NCI-H226 (cell line): ENCODE results near the gene MYH4.

Experiments
- DNase-seq: peaks from one replicate; pipeline ENCODE4 v3.0.0-alpha.2; 2015

The MYH4 gene

DNA sequence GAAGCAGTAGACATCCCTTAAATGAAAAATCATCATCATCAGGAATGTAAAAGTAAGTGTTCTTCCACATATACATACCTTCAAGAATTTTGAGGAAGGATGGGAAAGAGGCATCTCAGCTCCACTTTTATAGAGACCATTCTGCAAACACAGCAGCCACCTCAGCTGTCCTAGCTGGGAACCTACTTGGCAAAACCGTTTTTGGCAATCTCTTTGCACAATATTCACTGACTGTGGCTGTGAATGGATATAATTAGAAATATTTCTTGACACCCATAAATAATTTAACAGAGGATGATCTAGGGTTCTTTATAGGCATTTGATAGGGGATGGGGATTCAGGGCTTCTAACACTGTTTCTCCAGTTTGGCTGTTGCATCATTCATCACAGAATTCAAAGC, at the start of gene MYH4:
Gene MYH4, minus strand, starts transcription at position 101 of the 400 bp plus-strand sequence. CDS start 2,814 bp downstream, outside the sequence.
- DNase-seq, result no peak

DNA sequence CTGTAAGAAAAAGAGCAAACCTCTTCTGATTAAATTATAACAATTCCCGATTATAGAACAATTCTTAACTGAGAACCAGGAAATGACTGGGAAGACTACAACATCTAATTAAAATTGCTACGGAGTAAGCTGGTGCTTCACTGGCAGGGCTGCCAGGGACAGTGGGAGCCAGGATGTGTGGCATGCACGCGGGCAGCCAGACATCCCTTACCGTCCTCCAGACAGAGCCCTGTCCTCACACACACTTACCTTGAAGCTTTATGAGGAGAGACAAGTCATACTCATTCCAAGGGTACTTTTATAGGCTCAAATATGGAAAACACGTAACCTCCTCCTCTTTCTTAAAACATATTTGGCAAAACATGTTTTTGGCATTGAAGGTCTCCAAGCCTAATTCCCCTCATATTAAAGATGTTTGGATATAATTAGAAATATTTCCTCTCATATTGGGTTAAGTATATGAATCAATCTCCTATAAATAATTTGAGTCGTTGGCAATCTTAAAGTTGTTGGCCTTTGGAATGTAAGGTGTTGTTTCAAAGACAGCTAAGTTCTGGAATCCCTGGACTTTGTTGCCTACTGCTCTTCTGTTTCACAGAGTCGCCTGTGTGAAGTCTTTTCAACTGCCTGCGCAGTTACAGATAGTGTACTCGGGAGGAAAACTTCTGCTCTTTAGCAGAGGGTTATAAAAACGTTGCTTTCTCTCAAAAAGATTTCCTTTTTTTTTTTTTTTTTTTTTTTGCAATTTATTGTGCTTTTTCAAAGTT, 49.1 kb upstream of the MYH4 start, which contains the start of gene MYH1:
Gene MYH1, minus strand, starts transcription at position 272 of the 767 bp plus-strand sequence. CDS start 1,900 bp downstream, outside the sequence.
- no peak for DNase-seq

DNA sequence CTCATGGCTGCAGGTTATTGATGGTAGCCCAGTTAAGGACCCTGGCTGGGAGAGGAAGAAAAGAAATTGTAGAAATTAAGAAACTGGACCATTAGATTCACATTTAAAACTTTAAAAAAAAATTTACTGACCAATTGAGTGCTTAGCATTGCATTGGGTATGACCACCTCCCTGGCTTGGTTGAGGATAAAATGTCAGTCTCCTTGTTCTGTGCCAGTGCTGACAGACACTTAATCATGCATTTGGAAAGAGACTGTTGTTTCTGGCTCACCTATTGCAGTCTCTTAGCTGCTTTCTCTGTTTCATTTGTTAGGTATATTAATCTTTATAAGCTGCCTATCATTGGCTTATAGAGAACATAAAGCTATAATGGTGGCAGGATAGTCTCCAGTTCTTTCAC, 47.3 kb upstream of the MYH4 start:
- no peak for DNase-seq

DNA sequence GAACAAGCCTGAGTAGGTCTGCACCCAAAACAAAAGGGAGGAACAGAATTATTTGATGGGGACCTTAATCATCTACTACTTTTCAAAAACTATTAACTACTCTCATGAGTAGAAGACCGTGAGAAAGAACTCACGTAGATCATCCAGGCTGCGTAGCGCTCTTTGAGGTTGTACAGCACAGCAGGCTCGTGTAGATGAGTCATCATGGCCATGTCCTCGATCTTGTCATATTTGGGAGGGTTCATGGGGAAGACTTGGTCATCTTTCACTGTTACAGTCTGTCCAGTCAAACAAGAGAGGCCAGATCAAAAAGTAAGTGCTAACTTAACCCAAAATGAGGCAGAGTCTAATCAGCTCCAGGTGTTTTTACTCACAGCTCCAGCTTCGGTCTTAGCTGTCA, 46.7 kb upstream of the MYH4 start:
- DNase-seq, result no peak

DNA sequence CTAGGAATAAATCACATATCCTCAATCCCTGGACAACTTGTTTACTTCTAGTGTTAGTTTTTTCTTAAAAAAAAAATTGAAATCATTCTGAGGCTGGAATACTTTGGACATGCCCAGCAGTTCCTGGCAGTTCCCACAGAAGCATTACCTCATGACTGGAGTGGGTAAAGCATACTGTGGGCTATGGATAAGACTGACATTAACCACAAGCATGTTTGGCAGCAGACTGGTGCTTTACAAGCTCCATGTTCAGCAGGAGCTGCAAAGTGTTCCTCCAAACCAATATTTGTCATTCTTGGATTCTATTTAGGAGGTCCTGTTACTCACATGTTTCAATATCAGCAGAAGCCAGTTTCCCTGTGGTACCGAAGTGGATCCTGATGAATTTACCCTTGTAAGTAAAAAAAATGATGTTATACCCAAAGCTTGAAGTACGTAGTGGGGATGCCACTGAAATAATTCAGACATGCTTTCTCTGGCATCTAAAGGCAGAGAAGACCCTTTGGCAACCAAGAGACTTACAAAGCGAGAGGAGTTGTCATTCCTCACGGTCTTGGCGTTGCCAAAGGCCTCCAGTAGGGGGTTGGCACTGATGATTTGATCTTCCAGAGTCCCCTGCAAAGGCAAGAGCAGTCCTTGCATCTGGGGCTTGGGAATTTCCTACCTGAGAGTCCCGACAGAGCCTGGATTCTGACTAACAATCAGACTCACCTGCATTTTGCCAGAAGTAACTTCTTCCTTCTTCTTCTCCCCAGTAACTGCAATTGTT, 44.1 kb upstream of the MYH4 start:
- DNase-seq, result peak; percentile 54

DNA sequence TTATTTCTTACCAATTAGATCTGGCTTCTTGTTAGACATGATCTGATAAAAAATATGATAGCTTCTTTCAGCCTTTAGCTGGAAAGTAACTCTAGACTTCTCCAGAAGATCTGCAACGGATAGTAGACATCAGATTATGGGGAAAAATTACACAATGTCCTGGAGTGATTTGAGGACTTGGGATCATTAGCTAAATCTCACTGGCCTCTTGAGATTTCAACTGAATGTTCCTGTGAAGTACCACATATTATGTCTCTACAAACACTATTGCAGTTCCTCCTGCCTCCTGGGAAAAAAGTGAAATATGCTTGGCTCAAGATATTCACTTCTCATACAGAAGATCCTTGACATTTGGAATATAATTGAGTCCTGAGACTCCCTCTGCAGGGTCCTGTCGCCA, 43.5 kb upstream of the MYH4 start:
- no peak for DNase-seq

DNA sequence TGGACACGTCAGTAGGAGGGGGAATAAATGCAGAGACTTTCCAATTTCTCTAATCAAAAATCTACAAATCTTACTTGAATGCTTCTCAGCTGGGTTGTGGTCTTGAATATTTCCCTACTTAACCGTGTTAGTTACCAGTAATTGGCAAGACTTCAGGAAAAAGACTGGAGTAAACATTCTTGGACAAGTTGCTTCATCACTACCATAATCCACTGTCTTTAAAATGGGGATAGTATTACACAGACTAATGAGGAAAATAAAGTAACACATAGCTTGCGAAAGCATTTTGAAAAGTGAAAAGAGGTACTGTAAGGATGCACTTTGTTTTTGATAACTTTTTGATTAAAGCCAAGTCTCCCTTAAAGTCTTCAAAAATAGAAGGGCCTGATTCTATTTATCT, 30.6 kb upstream of the MYH4 start:
- DNase-seq, result no peak

DNA sequence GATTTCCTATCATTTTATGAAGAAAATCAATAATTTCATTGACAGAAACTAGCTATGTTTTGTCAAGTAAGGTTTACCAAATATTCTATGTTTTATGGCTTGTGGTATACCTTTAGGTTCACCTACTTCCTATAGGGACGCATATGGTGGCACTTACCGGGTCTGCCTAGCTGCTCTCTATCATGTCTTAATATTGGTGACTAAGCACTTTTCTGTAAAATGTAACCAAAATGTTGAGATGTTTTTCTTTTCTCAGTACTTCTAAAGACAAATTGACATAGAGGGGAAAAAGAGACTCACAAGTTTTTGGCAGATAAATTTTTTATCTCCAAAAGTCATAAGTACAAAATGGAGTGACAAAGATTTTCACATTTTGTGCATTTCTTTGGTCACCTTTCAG, 22.6 kb upstream of the MYH4 start:
- no peak for DNase-seq

DNA sequence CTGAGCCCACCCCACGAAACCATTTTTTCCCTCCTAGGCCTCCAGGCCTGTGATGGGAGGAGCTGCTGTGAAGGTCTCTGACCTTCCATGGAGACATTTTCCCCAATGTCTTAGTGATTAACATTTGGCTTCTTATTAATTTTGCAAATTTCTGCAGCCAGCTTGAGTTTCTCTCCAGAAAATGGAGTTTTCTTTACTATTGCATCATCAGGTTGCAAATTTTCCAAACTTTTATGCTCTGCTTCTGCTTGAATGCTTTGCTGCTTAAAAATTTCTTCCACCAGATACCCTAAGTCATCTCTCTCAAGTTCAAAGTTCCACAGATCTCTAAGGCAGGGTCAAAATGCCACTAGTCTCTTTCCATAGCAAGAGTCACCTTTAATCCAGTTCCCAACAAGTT, 12.9 kb upstream of the MYH4 start:
- no peak for DNase-seq

DNA sequence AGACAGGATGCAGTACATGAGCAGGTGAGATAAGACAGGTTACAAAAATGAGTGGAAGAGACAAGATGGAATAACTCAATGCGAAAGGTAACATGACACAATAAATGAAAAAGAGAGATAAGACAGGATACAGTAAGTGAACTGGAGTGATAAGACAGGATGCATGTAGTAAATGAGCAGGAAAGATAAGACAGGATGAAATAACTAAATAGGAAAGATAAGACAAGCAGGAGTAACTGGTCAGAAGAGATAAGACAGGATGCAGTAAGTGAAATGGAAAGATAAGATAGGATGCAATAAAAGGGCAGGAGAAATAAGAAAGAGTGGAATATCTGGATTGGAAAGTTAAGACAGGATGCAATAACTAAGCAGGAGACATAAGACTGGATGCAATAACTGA, 8.3 kb upstream of the MYH4 start:
- DNase-seq, result peak; percentile 40

DNA sequence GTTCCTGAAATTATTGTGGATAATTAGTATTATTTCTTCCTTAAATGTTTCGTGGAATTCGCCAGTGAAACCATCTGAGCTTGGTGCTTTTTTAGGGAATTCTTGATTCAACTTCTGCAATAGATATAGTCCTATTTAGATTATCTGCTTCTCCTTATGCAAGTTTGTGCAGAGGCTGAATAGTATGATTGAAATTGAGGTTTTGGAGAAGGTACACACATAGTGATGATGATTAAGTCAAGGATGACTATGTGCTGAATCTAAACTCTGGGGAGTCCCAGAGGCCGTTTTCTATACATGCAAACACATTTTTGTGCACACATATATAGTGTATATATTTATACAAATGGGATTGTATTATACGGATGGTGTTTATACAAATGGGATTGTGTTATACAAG, 5.2 kb upstream of the MYH4 start:
- no peak for DNase-seq

DNA sequence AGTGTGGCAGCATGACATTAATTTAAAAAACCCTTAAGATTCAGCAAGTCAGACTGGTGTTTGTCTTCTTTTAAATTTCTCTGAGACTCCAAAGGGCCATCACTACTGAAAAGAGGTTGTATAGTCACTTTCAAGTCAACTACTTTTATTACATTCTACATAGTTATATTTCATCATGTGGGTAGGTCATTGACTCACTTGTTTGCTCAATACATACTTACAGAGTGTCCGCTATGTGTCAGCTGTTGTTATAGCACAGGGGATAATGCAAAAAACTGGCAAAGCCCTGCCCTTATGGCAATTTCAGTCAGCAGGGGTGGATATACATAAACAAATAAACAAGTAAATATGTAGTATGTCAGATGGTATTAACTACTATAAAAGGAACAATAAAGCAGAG, 2.5 kb upstream of the MYH4 start:
- DNase-seq, result no peak

DNA sequence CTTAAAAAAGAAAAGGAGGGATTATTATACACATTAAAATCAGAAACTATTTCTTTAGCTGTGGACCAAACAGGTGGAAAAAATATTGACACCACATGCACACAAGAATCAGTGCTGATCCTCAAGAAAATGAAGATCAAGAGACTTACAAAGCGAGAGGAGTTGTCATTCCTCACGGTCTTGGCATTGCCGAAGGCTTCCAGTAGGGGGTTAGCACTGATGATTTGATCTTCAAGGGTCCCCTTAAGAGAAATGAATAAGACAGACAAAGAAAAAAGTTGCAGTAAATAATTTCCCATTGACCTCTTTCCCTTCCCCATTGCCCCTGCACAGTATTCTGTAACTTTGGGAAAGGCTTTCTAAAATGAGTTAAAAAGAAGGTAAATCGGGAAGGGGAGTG, 6.0 kb downstream of the MYH4 start:
- DNase-seq, result no peak

DNA sequence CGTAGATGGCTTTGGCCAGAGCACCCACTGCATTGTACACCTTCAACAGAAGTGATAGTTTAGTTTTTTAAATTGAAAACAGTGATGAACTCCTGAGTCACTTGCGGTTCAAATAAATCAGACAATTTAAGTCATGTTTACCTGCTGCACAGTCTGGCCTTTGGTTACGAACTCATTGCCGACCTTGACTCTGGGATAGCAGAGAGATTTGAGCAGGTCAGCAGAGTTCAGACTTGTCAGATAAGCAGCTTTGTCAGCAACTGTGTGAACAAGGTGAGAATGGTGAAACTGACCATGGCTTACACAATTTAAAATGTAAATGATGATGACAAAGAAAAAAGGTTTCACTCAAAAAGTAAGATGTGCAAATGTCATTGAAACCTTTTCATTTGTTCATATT, 9.3 kb downstream of the MYH4 start:
- DNase-seq, result no peak

DNA sequence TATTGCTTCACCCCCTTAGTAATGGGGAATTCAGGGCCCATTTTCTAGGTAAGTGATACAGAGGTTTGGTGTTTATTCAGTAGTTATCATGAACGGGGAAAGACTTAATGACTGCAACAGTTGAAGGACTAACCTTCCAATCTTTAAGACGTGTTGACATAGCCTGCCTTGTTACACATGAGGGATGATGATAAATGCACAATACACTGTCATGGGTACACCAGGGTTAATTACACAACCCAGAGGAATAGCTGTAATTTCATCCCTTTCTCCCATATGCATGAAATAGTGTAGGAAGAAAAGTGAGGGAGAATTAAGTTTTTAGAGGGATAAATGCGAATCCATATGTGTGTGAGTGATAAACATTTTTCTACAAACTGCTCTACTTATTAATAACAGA, 10.7 kb downstream of the MYH4 start:
- no peak for DNase-seq

DNA sequence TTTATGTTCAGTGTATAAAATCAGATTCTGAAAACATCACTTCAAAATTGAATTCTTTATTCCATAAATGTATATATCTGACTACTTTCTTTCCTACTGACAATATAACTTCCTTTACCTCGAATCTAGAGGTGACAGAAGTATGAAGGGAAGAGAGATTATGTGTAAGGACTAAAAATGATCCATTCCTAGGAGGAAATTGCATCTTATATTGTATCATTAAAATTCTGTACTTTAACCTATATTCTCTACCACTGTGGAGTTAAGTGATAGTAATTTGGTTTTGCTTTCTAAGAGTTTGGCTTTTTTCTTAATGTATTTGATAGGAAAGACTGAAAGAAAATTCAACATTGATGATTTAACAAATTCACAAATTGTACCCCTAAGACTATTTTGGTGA, 11.4 kb downstream of the MYH4 start:
- DNase-seq, result no peak

DNA sequence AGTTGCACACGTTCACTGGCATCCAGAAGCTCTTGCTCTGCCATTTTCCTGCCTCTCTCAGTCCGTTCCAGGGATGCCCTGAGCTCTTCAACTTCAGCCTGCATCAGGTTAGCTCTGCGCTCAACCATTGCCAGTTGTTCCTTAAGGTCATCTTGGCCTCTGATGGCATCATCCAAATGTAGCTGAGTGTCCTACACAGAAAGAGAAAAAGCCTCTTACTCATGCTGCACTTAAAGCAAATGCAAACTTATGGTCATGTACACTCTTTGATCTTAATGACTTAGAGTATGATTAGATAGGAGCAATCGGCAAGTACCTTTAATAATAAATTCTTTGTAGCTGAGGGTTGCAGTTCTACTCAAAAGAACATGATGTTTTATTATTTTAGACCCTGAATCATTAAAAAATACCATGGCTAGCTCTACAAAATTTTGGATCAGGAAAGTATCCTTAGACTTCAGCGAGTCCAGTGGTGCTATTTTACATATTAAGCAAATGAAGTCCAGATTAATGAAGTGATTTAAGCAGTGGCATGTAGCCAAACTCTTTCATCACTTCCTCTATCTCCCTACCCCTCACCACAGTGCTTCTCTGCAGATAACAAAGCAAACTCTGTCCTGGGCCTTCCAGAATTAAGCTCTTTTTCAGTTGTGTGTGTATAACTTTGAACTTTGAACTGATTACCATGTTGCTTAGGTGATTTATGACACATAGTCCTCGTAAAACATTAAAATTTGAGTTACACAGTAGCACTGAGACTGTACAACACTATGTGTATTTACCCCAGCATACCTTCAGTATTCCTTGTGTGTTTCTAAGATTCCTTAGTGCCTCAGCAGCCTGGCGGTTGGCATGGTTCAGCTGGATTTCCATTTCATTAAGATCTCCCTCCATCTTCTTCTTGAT, 22.1 kb downstream of the MYH4 start:
- DNase-seq, result no peak

DNA sequence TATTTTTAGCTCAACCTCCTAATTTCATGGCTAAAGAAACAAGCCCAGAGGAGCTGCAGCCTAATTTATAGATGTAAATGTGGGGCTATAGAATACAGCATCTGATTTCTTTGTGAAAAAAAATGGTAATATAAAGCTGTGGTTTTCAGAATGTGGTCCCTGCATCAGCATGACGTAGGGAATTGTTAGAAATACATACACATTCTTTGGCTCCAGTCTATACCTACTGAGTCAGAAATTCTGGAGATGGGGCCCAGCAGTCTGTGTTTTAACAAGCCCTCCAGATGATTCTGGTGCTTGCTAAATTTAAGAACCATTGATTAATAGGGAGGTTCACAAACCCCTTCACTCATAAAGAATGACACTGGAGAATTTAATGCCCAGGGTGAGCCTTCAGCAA, 29.5 kb downstream of the MYH4 start:
- DNase-seq, result no peak

DNA sequence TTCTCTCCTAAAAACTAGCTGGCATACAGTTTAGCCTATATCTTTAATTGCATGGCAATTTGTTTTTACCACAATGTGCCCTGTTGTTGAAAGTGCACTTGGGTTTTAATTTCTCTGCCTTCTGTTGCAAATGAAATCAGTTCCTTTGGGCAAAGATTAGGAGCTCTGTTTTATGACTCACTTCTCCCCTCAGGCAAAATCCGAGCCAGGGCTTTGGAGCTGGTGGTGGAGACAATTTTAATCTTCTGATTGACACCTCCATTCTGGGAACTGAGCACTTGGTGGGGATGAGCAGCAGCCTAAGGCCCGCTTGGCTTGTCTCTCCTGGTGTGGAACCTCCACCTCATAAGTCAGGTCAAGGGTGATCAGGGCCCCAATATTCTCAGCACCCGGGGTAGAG, 34.3 kb downstream of the MYH4 start:
- peak; percentile 85 for DNase-seq

DNA sequence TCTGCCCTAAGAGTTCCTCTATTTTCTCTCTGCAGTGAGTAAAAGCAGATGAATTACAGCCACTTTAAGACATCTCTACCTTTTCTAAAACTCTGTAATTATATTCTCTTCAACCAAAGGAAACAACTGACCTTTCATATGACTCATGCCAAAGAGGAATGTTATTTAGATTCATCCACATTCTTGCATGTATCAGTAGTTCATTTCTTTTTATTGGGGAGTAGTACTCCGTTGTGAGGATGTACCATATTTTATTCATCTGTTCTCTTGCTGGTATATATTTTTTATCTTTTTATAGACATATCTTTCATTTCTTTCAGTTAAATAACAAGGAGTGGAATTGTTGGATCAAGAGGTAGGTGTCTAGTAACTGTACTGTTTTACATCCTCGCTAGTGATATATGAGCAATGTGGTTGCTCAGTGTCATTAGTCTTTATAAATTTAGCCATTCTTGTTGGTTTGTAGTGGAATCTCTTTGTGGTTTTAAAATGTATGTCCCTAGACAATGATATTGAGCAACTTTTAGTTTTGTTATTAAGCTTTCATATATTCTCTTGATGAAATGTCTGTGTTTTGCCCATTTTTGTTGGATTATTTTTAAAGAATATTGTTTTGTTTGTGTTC, 39.8 kb downstream of the MYH4 start:
- DNase-seq, result peak; percentile 69

DNA sequence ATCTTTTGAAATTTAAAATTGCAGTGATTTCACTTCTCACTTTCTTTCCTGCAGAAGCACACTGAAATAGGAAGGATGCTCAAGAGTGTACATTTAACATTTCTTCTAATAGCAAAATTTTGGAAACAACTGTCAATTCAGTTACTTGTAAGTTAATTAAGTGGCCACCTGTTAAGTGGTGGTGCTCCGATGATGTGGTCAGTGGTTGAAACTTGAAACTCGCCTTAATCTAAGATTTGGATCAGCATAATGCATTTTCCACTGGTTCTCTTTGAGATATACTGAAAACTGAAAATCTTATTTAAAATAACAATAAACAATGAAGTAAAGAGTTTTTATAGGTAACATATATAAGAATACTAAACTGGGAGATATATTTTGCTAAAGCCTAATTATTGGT, 40.6 kb downstream of the MYH4 start:
- no peak for DNase-seq

DNA sequence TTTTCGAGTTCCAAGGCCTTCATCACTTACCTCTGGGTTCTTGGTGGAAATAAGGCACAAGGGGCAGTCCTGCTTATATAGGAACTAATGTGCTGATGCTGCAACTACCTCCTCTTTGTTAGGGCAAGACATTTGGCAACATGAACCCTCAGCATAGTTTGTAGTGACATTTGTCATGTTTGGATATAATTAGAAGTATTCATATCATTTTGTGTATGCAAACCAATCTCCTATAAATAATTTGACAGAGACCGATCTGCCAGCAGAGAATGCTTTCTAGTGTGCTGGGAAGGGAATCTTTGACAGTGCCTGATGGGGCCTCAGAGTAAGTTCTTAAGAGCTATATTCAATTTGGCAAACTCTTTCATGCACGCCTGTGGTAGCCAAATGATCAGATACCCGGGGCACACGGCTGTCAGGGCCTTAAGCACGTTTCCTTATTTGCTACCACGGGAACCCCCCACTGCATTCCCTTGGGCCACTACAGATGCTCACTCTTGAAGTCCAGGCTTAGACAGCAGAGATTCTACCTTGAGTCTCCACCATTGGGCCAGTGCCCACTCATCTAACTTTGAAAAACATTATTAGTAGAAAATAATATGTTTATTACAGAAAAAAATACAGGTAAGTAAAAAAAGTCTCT, 47.3 kb downstream of the MYH4 start, which contains the start of gene MYH8:
Gene MYH8, minus strand, starts transcription at position 51 of the 643 bp plus-strand sequence. CDS start 1,723 bp downstream, outside the sequence.
- DNase-seq, result no peak
